ENCODE measurements around the gene EPS15.

The EPS15 gene

DNA sequence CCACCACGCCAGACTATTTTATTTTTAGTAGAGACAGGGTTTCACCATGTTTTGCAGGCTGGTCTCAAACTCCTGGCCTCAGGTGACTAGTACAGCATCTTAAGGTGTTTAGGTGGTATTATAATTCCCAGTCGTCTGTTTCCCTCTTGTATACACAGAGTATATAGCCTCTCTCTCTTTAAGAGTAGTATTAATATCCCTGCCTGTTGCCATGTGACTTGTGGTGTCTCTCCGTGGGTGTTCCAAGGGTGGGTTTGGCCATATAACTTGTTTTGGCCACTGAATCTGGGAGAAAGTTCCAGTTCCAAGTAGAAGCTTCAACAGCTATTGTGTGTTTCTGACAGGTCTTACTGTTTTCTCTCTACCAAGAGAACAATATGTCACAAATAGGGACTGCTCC is 29.6 kb downstream of the EPS15 start:
- Histone ChIP-seq H3K4me1 (ENCODE audit: control insufficient read depth, insufficient read depth, low read length) (peaks cover 10% of the 10 kb centered on the region), H3K9me3 (ENCODE audit: control insufficient read depth, insufficient read depth, low read depth, low read length) (no peaks in the 10 kb centered on the region), H3K27ac (ENCODE audit: extremely low read depth, low read depth, low read length) (no peak overlapping the region), H3K36me3 (ENCODE audit: control insufficient read depth in 2 of 2, insufficient read depth in 1 of 2, low read length in 2 of 2) (no peaks in the 10 kb centered on the region; a peak in 1 of 3 replicates), H3K4me3 (ENCODE audit: low read depth, low read length) (no peak overlapping the region)
- ChIA-PET CTCF (interaction anchor here (0.6 to 1.2 kb wide), 2 partner anchors 20 to 244 kb away, joined by 3 to 4 read pairs; no protein-coding TSS in a partner anchor), POLR2A (no interaction called here)
- TF ChIP-seq, protein P1, sequence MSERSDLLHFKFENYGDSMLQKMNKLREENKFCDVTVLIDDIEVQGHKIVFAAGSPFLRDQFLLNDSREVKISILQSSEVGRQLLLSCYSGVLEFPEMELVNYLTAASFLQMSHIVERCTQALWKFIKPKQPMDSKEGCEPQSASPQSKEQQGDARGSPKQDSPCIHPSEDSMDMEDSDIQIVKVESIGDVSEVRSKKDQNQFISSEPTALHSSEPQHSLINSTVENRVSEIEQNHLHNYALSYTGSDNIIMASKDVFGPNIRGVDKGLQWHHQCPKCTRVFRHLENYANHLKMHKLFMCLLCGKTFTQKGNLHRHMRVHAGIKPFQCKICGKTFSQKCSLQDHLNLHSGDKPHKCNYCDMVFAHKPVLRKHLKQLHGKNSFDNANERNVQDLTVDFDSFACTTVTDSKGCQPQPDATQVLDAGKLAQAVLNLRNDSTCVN (tag by site-specific recombination; optimal IDR thresholded peaks at IDR 0.05) = no peak

DNA sequence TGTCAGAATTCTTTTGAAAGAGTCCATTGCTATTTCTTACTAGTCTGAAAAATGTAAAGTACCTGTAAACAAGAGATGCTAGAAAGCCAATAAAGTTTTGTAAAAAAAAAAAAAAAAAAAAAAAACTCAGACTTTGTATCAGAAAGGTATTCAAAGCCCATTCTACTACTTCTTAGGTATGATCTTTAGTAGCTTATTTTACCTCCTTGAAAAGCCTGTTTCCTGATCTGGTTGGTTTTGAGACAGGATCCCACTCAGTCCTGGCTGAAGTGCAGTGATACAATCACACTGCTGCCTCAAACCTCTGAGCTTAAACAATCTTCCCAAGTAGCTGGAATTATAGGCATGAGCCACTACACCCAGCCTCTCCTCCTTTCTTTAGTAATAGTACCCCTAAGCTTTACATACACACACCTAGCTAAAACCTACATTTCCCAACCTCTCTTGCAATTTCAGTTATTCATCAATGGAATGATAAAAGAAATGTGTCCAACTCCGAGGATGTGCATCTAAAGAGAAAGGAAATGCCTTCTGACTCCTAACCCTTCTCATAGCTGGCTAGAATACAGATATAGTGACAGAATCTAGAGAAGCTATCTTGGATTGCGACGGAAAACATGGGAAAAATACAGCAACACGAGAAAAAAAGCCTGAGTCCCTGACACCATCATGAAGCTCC is 30.6 kb downstream of the EPS15 start:
- H3K27ac ChIP-seq (ENCODE audit: extremely low read depth, low read depth, low read length) = no peak overlapping the region
- no peak for TF ChIP-seq MZF1 (tag by site-specific recombination; IDR thresholded peaks at IDR 0.05; ENCODE audit: borderline replicate concordance)
- TF ChIP-seq ZNF626 (tag by site-specific recombination; IDR thresholded peaks at IDR 0.05) = no peak
- TF ChIP-seq, protein P2, sequence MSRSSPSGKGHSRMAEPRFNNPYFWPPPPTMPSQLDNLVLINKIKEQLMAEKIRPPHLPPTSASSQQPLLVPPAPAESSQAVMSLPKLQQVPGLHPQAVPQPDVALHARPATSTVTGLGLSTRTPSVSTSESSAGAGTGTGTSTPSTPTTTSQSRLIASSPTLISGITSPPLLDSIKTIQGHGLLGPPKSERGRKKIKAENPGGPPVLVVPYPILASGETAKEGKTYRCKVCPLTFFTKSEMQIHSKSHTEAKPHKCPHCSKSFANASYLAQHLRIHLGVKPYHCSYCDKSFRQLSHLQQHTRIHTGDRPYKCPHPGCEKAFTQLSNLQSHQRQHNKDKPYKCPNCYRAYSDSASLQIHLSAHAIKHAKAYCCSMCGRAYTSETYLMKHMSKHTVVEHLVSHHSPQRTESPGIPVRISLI (tag by site-specific recombination; IDR thresholded peaks at IDR 0.05) = peak; percentile 95
- no peak for TF ChIP-seq ZNF341 (tag by site-specific recombination; IDR thresholded peaks at IDR 0.05; ENCODE audit: low read depth)
- no peak for TF ChIP-seq ZIC2 (tag by site-specific recombination; IDR thresholded peaks at IDR 0.05)
- TF ChIP-seq ZFP3 (tag by site-specific recombination; IDR thresholded peaks at IDR 0.05; ENCODE audit: low read depth) = no peak
- no peaks in the 10 kb centered on the region for H3K9me3 ChIP-seq (ENCODE audit: control insufficient read depth, insufficient read depth, low read depth, low read length)
- H3K4me3 ChIP-seq (ENCODE audit: low read depth, low read length) = no peak overlapping the region
- H3K36me3 ChIP-seq (ENCODE audit: control insufficient read depth in 2 of 2, insufficient read depth in 1 of 2, low read length in 2 of 2) = no peaks in the 10 kb centered on the region; a peak in 1 of 3 replicates
- ChIA-PET POLR2A (interaction anchor here (0.6 to 1.2 kb wide), 4 partner anchors 15 to 43 kb away, joined by 3 to 6 read pairs (median 4); no protein-coding TSS in a partner anchor), CTCF (interaction anchor here (0.6 to 1.2 kb wide), 3 partner anchors 9 to 248 kb away, joined by 3 to 4 read pairs (median 4); no protein-coding TSS in a partner anchor)
- peaks cover 10% of the 10 kb centered on the region for H3K4me1 ChIP-seq (ENCODE audit: control insufficient read depth, insufficient read depth, low read length)

DNA sequence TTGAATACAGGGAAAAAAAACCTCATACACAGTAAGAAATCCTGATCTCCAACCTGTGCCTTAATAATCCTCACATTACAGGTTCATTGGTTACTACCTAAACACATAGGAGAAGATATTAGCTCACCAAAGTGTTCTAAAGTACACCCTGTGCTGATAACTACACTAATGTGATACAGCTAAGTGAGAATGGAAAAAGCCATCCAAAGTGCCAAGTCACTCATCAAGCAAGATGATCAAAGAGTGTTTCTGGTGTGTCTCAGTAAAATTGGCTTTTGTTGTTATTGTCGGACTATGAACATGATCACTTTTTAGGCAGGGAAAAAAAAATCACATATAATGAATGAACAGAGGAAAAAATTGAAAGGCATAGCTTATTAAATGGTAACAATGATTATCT is 31.4 kb downstream of the EPS15 start:
- CTCF ChIA-PET = interaction anchor here (0.7 kb wide), 2 partner anchors 8 to 68 kb away, joined by 3 read pairs; no protein-coding TSS in a partner anchor
- no peak overlapping the region for H3K4me3 ChIP-seq (ENCODE audit: low read depth, low read length)
- no peaks in the 10 kb centered on the region for H3K9me3 ChIP-seq (ENCODE audit: control insufficient read depth, insufficient read depth, low read depth, low read length)
- H3K4me1 ChIP-seq (ENCODE audit: control insufficient read depth, insufficient read depth, low read length) = peaks cover 10% of the 10 kb centered on the region
- POLR2A ChIA-PET = interaction anchor here (0.6 kb wide), 1 partner anchor 14 kb away, joined by 6 read pairs; no protein-coding TSS in a partner anchor
- H3K27ac ChIP-seq (ENCODE audit: extremely low read depth, low read depth, low read length) = no peak overlapping the region
- no peaks in the 10 kb centered on the region; a peak in 1 of 3 replicates for H3K36me3 ChIP-seq (ENCODE audit: control insufficient read depth in 2 of 2, insufficient read depth in 1 of 2, low read length in 2 of 2)
- no peak for TF ChIP-seq ZNF585B (tag by site-specific recombination; IDR thresholded peaks at IDR 0.05)
- no peak for TF ChIP-seq OVOL3 (tag by site-specific recombination; IDR thresholded peaks at IDR 0.05)
- no peak for TF ChIP-seq PRDM1 (tag by site-specific recombination; IDR thresholded peaks at IDR 0.05)
- TF ChIP-seq, protein P3, sequence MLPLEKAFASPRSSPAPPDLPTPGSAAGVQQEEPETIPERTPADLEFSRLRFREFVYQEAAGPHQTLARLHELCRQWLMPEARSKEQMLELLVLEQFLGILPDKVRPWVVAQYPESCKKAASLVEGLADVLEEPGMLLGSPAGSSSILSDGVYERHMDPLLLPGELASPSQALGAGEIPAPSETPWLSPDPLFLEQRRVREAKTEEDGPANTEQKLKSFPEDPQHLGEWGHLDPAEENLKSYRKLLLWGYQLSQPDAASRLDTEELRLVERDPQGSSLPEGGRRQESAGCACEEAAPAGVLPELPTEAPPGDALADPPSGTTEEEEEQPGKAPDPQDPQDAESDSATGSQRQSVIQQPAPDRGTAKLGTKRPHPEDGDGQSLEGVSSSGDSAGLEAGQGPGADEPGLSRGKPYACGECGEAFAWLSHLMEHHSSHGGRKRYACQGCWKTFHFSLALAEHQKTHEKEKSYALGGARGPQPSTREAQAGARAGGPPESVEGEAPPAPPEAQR (tag by site-specific recombination; IDR thresholded peaks at IDR 0.05) = no peak
- TF ChIP-seq ZNF23 (tag by site-specific recombination; IDR thresholded peaks at IDR 0.05; ENCODE audit: borderline replicate concordance) = no peak
- no peak for TF ChIP-seq ZNF175 (tag by site-specific recombination; IDR thresholded peaks at IDR 0.05)
- TF ChIP-seq, protein P4, sequence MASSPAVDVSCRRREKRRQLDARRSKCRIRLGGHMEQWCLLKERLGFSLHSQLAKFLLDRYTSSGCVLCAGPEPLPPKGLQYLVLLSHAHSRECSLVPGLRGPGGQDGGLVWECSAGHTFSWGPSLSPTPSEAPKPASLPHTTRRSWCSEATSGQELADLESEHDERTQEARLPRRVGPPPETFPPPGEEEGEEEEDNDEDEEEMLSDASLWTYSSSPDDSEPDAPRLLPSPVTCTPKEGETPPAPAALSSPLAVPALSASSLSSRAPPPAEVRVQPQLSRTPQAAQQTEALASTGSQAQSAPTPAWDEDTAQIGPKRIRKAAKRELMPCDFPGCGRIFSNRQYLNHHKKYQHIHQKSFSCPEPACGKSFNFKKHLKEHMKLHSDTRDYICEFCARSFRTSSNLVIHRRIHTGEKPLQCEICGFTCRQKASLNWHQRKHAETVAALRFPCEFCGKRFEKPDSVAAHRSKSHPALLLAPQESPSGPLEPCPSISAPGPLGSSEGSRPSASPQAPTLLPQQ (tag by site-specific recombination; IDR thresholded peaks at IDR 0.05) = no peak
- no peak for TF ChIP-seq IKZF3 (tag by site-specific recombination; IDR thresholded peaks at IDR 0.05)
- TF ChIP-seq, protein P5, sequence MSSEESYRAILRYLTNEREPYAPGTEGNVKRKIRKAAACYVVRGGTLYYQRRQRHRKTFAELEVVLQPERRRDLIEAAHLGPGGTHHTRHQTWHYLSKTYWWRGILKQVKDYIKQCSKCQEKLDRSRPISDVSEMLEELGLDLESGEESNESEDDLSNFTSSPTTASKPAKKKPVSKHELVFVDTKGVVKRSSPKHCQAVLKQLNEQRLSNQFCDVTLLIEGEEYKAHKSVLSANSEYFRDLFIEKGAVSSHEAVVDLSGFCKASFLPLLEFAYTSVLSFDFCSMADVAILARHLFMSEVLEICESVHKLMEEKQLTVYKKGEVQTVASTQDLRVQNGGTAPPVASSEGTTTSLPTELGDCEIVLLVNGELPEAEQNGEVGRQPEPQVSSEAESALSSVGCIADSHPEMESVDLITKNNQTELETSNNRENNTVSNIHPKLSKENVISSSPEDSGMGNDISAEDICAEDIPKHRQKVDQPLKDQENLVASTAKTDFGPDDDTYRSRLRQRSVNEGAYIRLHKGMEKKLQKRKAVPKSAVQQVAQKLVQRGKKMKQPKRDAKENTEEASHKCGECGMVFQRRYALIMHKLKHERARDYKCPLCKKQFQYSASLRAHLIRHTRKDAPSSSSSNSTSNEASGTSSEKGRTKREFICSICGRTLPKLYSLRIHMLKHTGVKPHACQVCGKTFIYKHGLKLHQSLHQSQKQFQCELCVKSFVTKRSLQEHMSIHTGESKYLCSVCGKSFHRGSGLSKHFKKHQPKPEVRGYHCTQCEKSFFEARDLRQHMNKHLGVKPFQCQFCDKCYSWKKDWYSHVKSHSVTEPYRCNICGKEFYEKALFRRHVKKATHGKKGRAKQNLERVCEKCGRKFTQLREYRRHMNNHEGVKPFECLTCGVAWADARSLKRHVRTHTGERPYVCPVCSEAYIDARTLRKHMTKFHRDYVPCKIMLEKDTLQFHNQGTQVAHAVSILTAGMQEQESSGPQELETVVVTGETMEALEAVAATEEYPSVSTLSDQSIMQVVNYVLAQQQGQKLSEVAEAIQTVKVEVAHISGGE (tag by site-specific recombination; conservative IDR thresholded peaks at IDR 0.05; ENCODE audit: low read depth) = no peak
- no peak for TF ChIP-seq WT1 (tag by site-specific recombination; IDR thresholded peaks at IDR 0.05)
- TF ChIP-seq BCL11A (tag by site-specific recombination; IDR thresholded peaks at IDR 0.05; ENCODE audit: low read depth) = no peak
- no peak for TF ChIP-seq ZNF416 (tag by site-specific recombination; IDR thresholded peaks at IDR 0.05)
- TF ChIP-seq, protein P6, sequence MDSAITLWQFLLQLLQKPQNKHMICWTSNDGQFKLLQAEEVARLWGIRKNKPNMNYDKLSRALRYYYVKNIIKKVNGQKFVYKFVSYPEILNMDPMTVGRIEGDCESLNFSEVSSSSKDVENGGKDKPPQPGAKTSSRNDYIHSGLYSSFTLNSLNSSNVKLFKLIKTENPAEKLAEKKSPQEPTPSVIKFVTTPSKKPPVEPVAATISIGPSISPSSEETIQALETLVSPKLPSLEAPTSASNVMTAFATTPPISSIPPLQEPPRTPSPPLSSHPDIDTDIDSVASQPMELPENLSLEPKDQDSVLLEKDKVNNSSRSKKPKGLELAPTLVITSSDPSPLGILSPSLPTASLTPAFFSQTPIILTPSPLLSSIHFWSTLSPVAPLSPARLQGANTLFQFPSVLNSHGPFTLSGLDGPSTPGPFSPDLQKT (IDR thresholded peaks at IDR 0.05; ENCODE audit: borderline replicate concordance, low read depth, low read length) = no peak
